Ishikawa (cell line): ENCODE measurements around the gene GSN.

Source experiments
- CEBPB ChIP-seq: IDR thresholded peaks from 2 replicates; pipeline ENCODE4 v1.6.1; 2012
- TAF1 ChIP-seq: IDR thresholded peaks from 2 replicates; pipeline ENCODE4 v1.6.1; 2012; ENCODE audit warnings: low read depth, mild to moderate bottlenecking
- TEAD4 ChIP-seq: IDR thresholded peaks from 2 replicates; pipeline ENCODE4 v1.6.1; 2012

DNA sequence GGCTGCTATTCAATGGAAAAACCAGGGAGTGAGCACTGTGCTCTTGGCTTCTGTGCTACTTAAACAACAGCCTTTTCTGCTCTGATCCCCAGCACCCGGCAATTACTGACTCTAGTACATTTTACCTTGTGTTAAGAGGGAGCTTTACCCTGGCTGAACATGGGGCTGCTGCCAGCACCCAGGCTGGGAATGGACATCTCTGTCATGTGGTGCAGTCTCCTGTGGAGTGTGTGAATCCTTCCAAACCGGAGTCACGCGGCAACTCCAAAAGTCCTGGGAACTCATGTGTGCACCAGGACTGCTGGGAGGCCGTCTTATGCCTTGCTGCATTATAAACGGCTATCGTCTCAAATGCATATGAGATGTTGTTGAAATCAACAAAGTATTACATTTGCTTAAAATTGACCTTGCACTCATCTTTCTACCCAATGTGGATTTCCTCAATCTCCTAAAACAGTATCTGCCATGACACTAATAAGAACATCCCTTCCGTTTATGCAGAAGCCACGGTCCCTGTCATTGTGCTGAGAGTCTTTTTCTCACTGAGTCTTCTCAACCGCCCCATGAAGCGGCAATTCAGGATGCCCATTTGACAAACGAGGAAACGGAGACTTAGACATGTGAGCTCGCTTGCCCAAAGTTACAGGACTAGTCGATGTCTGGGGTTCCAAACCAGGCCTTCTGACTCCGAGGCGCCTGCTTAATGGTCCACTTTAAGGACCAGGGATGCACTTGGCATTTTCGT, 884 bp upstream of the GSN start:
- TF ChIP-seq CEBPB (no peak), TAF1 (no peak), TEAD4 (no peak)
